ENCODE data around the gene SAMD4B.

DNA sequence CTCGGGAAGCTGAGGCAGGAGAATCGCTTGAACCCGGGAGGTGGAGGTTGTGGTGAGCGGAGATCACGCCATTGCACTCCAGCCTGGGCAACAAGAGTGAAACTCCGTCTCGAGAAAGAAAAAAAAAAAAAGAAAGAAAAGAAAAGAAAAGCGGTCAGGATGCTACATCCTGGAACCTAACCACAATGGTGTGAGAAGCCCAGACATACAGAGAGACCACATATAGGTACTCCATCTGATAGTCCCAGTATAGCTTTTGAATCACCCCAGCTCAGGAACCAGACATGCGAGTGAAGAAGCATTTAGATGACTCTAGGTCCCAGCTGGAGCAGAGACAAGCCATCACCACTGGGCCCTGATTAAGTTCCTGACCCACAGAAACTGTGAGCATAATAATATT lies 42.8 kb upstream of the SAMD4B start:
- TF ChIP-seq, protein P1, sequence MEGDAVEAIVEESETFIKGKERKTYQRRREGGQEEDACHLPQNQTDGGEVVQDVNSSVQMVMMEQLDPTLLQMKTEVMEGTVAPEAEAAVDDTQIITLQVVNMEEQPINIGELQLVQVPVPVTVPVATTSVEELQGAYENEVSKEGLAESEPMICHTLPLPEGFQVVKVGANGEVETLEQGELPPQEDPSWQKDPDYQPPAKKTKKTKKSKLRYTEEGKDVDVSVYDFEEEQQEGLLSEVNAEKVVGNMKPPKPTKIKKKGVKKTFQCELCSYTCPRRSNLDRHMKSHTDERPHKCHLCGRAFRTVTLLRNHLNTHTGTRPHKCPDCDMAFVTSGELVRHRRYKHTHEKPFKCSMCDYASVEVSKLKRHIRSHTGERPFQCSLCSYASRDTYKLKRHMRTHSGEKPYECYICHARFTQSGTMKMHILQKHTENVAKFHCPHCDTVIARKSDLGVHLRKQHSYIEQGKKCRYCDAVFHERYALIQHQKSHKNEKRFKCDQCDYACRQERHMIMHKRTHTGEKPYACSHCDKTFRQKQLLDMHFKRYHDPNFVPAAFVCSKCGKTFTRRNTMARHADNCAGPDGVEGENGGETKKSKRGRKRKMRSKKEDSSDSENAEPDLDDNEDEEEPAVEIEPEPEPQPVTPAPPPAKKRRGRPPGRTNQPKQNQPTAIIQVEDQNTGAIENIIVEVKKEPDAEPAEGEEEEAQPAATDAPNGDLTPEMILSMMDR (IDR thresholded peaks at IDR 0.05), result no peak
- TF ChIP-seq IRF2 (CRISPR knock-in tag; IDR thresholded peaks at IDR 0.05; ENCODE audit: borderline replicate concordance, low read depth) (no peak), JUN (CRISPR knock-in tag; IDR thresholded peaks at IDR 0.05) (no peak), SP1 (CRISPR knock-in tag; conservative IDR thresholded peaks at IDR 0.05) (no peak), NR2C2 (CRISPR knock-in tag; IDR thresholded peaks at IDR 0.05) (no peak), MYBL2 (CRISPR knock-in tag; IDR thresholded peaks at IDR 0.05) (no peak), NFYB (CRISPR knock-in tag; conservative IDR thresholded peaks at IDR 0.05; ENCODE audit: low read depth) (no peak)
- TF ChIP-seq, protein P2, sequence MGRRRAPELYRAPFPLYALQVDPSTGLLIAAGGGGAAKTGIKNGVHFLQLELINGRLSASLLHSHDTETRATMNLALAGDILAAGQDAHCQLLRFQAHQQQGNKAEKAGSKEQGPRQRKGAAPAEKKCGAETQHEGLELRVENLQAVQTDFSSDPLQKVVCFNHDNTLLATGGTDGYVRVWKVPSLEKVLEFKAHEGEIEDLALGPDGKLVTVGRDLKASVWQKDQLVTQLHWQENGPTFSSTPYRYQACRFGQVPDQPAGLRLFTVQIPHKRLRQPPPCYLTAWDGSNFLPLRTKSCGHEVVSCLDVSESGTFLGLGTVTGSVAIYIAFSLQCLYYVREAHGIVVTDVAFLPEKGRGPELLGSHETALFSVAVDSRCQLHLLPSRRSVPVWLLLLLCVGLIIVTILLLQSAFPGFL (CRISPR knock-in tag; IDR thresholded peaks at IDR 0.05; ENCODE audit: borderline replicate concordance), result no peak
- TF ChIP-seq, protein P3, sequence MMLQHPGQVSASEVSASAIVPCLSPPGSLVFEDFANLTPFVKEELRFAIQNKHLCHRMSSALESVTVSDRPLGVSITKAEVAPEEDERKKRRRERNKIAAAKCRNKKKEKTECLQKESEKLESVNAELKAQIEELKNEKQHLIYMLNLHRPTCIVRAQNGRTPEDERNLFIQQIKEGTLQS (CRISPR knock-in tag; conservative IDR thresholded peaks at IDR 0.05), result no peak
- TF ChIP-seq, protein P4, sequence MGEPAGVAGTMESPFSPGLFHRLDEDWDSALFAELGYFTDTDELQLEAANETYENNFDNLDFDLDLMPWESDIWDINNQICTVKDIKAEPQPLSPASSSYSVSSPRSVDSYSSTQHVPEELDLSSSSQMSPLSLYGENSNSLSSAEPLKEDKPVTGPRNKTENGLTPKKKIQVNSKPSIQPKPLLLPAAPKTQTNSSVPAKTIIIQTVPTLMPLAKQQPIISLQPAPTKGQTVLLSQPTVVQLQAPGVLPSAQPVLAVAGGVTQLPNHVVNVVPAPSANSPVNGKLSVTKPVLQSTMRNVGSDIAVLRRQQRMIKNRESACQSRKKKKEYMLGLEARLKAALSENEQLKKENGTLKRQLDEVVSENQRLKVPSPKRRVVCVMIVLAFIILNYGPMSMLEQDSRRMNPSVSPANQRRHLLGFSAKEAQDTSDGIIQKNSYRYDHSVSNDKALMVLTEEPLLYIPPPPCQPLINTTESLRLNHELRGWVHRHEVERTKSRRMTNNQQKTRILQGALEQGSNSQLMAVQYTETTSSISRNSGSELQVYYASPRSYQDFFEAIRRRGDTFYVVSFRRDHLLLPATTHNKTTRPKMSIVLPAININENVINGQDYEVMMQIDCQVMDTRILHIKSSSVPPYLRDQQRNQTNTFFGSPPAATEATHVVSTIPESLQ (CRISPR knock-in tag; IDR thresholded peaks at IDR 0.05), result no peak

Measured in WTC11 (cell line).